Dermis blood vessel endothelial cell (primary cell): Measurements from ENCODE around the gene TFPT. TPM values are rescaled to one million over a fixed set of nuclear protein-coding genes. Genes with fewer than 3 reads are reported as not detected.

Experiments
- DNase-seq: peaks from one replicate; pipeline ENCODE4 v3.0.0; 2010
- total RNA-seq: library from RNA; depleted of rRNA; stranded (reverse); fragments of >200 nt; gene quantifications from 2 replicates; pipeline ENCODE4 v1.2.3, GENCODE V29; 2014

TFPT gene
- total RNA-seq, 1 donor from 2014 or later = 27.2 TPM

- peak; percentile 28 for DNase-seq
These were observed 32.7 kb upstream of the TFPT start for GRCh38 chr19:54148158-54148557.

- no peak for DNase-seq
These were observed 32.2 kb upstream of the TFPT start for GRCh38 chr19:54147676-54148075.

- no peak for DNase-seq
These were observed 30.2 kb upstream of the TFPT start for GRCh38 chr19:54145541-54146158.

GRCh38 chr19:54142166-54142780 lies 26.8 kb upstream of the TFPT start:
- DNase-seq = no peak

- DNase-seq = no peak
These were observed 25.9 kb upstream of the TFPT start for GRCh38 chr19:54141356-54141755.

GRCh38 chr19:54138489-54139256 lies 23.2 kb upstream of the TFPT start:
- DNase-seq = no peak

GRCh38 chr19:54137699-54138488 lies 22.4 kb upstream of the TFPT start, which contains the start of gene CNOT3:
Gene CNOT3, plus strand, starts transcription at chr19:54137762. Its CDS starts 5,217 bp downstream, at chr19:54142979.
- DNase-seq = no peak

- DNase-seq = peak; percentile 100
These were observed 21.6 kb upstream of the TFPT start for GRCh38 chr19:54136864-54137698.

- peak; percentile 45 for DNase-seq
These were observed 20.8 kb upstream of the TFPT start for GRCh38 chr19:54136086-54136863.

GRCh38 chr19:54133957-54134590 lies 18.6 kb upstream of the TFPT start:
- no peak for DNase-seq

- DNase-seq = peak; percentile 63
These were observed 18.0 kb upstream of the TFPT start for GRCh38 chr19:54133312-54133956.

GRCh38 chr19:54129617-54129996 lies 14.2 kb upstream of the TFPT start:
- DNase-seq = no peak

GRCh38 chr19:54128796-54129616 lies 13.5 kb upstream of the TFPT start:
- DNase-seq = no peak

GRCh38 chr19:54128441-54128725 lies 12.9 kb upstream of the TFPT start:
- no peak for DNase-seq

- no peak for DNase-seq
These were observed 12.4 kb upstream of the TFPT start for GRCh38 chr19:54127688-54128440.

- DNase-seq = no peak
These were observed 10.3 kb upstream of the TFPT start for GRCh38 chr19:54125713-54126112.

- no peak for DNase-seq
These were observed 8.9 kb upstream of the TFPT start for GRCh38 chr19:54124393-54124792.

GRCh38 chr19:54123682-54124081 lies 8.2 kb upstream of the TFPT start:
- no peak for DNase-seq

GRCh38 chr19:54121259-54121658 lies 5.8 kb upstream of the TFPT start:
- no peak for DNase-seq
